ENCODE results near the gene DIPK1A.

The DIPK1A gene

GRCh38 chr1:92995441-92996430 is 34.5 kb upstream of the DIPK1A start:
- Histone ChIP-seq H3K36me3 (ENCODE audit: control insufficient read depth, insufficient read depth, low read length) (no peaks in the 10 kb centered on the region), H3K9ac (ENCODE audit: low read depth, low read length) (no peak overlapping the region), H3K27me3 (ENCODE audit: control insufficient read depth, insufficient read depth, low read length) (no peaks in the 10 kb centered on the region), H3K27ac (ENCODE audit: low read depth, low read length) (no peak overlapping the region), H3K4me1 (ENCODE audit: control insufficient read depth, insufficient read depth, low read length) (peaks cover 11% of the 10 kb centered on the region), H3K4me3 (ENCODE audit: low read depth, low read length) (no peak overlapping the region), H3K9me3 (ENCODE audit: control insufficient read depth, insufficient read depth, low read length) (no peaks in the 10 kb centered on the region)

- no peaks in the 10 kb centered on the region for H3K36me3 ChIP-seq (ENCODE audit: control insufficient read depth, insufficient read depth, low read length)
- H3K4me3 ChIP-seq (ENCODE audit: low read depth, low read length) = no peak overlapping the region
- H3K4me1 ChIP-seq (ENCODE audit: control insufficient read depth, insufficient read depth, low read length) = no peaks in the 10 kb centered on the region
- no peaks in the 10 kb centered on the region for H3K27me3 ChIP-seq (ENCODE audit: control insufficient read depth, insufficient read depth, low read length)
- H3K9me3 ChIP-seq (ENCODE audit: control insufficient read depth, insufficient read depth, low read length) = no peaks in the 10 kb centered on the region
- H3K9ac ChIP-seq (ENCODE audit: low read depth, low read length) = no peak overlapping the region
- no peak overlapping the region for H3K27ac ChIP-seq (ENCODE audit: low read depth, low read length)
These were observed 32.9 kb upstream of the DIPK1A start for GRCh38 chr1:92994105-92994712.

GRCh38 chr1:92993581-92993980 is 32.3 kb upstream of the DIPK1A start:
- Histone ChIP-seq H3K4me3 (ENCODE audit: low read depth, low read length) (no peak overlapping the region), H3K9ac (ENCODE audit: low read depth, low read length) (no peak overlapping the region), H3K9me3 (ENCODE audit: control insufficient read depth, insufficient read depth, low read length) (no peaks in the 10 kb centered on the region), H3K4me1 (ENCODE audit: control insufficient read depth, insufficient read depth, low read length) (no peaks in the 10 kb centered on the region), H3K27ac (ENCODE audit: low read depth, low read length) (no peak overlapping the region), H3K36me3 (ENCODE audit: control insufficient read depth, insufficient read depth, low read length) (no peaks in the 10 kb centered on the region), H3K27me3 (ENCODE audit: control insufficient read depth, insufficient read depth, low read length) (no peaks in the 10 kb centered on the region)

DNA sequence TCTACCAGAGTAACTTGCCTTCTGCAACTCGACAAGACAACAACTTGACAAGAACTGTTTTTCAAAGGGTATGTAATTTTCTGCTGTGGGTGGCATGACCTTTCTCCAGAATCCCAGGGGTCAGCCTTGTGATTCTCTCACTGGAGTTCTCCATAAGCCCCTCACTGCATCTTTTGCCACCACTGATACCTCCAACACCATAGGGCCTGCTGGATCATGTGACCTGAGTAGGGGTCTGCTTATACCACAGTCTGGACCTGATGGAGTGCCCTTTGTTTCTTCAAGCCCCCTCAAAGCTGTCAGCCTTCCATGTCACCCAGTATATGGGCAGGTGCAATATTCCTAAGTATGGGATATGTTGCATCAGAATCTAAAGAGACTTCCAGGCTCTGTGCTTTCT is 31.6 kb upstream of the DIPK1A start:
- no peaks in the 10 kb centered on the region for H3K27me3 ChIP-seq (ENCODE audit: control insufficient read depth, insufficient read depth, low read length)
- no peak overlapping the region for H3K27ac ChIP-seq (ENCODE audit: low read depth, low read length)
- no peak overlapping the region for H3K4me3 ChIP-seq (ENCODE audit: low read depth, low read length)
- H3K9me3 ChIP-seq (ENCODE audit: control insufficient read depth, insufficient read depth, low read length) = no peaks in the 10 kb centered on the region
- no peak overlapping the region for H3K9ac ChIP-seq (ENCODE audit: low read depth, low read length)
- H3K4me1 ChIP-seq (ENCODE audit: control insufficient read depth, insufficient read depth, low read length) = no peaks in the 10 kb centered on the region
- H3K36me3 ChIP-seq (ENCODE audit: control insufficient read depth, insufficient read depth, low read length) = no peaks in the 10 kb centered on the region

- H3K9me3 ChIP-seq (ENCODE audit: control insufficient read depth, insufficient read depth, low read length) = no peaks in the 10 kb centered on the region
- H3K4me3 ChIP-seq (ENCODE audit: low read depth, low read length) = no peak overlapping the region
- no peaks in the 10 kb centered on the region for H3K36me3 ChIP-seq (ENCODE audit: control insufficient read depth, insufficient read depth, low read length)
- no peak overlapping the region for H3K27ac ChIP-seq (ENCODE audit: low read depth, low read length)
- no peak overlapping the region for H3K9ac ChIP-seq (ENCODE audit: low read depth, low read length)
- H3K27me3 ChIP-seq (ENCODE audit: control insufficient read depth, insufficient read depth, low read length) = no peaks in the 10 kb centered on the region
- H3K4me1 ChIP-seq (ENCODE audit: control insufficient read depth, insufficient read depth, low read length) = no peaks in the 10 kb centered on the region
These were observed 30.8 kb upstream of the DIPK1A start for GRCh38 chr1:92992054-92992453.

DNA sequence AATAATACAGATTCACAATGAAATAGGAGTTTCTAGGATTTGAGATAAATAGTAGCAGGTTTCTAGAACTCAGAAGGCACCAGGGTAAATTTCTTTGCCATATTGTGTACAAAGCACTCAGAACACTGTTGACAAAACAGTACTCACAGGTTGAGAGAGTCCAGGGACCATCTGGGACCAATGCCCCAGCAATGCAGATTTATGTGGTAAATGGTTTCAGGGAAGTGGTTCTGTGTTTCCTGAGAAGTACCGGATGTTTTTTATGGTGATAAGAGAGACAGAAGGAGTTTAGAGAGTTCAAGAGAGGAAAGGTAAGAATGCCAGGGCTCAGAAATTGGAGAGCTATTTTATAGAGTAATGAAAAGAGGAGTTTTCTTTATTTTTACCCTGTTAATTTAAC is 29.6 kb upstream of the DIPK1A start:
- Histone ChIP-seq H3K9ac (ENCODE audit: low read depth, low read length) (no peak overlapping the region), H3K27ac (ENCODE audit: low read depth, low read length) (no peak overlapping the region)

DNA sequence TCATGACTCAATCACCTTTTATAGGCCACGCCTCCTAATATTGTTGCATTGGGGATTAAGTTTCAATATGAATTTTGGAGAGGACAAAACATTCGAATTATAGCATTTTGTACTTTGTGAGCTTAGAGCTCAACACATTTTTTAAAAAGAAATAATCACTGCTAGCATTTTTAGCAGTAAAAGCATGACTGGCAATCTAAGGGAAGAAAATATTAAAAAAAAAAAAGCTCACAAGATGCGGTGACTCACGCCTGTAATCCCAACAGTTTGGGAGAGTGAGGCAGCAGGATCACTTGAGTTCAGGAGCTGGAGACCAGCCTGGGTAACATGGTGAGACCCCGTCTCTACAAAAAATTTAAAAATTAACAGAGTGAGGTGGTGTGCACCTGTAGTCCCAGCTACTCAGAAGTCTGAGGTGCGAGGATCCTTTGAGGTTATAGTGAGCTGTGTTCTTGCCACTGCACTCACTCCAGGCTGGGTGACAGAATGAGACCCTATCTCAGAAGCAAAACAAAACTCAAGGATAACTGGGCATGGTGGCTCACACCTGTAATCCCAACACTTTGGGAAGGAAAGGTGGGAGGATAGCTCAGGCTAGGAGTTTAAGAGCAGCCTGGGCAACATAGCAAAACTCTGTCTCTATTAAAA is 28.8 kb upstream of the DIPK1A start:
- H3K27me3 ChIP-seq (ENCODE audit: control insufficient read depth, insufficient read depth, low read length) = no peaks in the 10 kb centered on the region
- H3K27ac ChIP-seq (ENCODE audit: low read depth, low read length) = no peak overlapping the region
- H3K4me1 ChIP-seq (ENCODE audit: control insufficient read depth, insufficient read depth, low read length) = no peaks in the 10 kb centered on the region
- H3K9ac ChIP-seq (ENCODE audit: low read depth, low read length) = no peak overlapping the region
- H3K36me3 ChIP-seq (ENCODE audit: control insufficient read depth, insufficient read depth, low read length) = no peaks in the 10 kb centered on the region
- H3K4me3 ChIP-seq (ENCODE audit: low read depth, low read length) = no peak overlapping the region
- H3K9me3 ChIP-seq (ENCODE audit: control insufficient read depth, insufficient read depth, low read length) = no peaks in the 10 kb centered on the region

More for the DNA sequence above, 29.6 kb upstream of the DIPK1A start:
- H3K36me3 ChIP-seq (ENCODE audit: control insufficient read depth, insufficient read depth, low read length) = no peaks in the 10 kb centered on the region
- no peak overlapping the region for H3K4me3 ChIP-seq (ENCODE audit: low read depth, low read length)
- no peaks in the 10 kb centered on the region for H3K27me3 ChIP-seq (ENCODE audit: control insufficient read depth, insufficient read depth, low read length)
- no peaks in the 10 kb centered on the region for H3K9me3 ChIP-seq (ENCODE audit: control insufficient read depth, insufficient read depth, low read length)
- no peaks in the 10 kb centered on the region for H3K4me1 ChIP-seq (ENCODE audit: control insufficient read depth, insufficient read depth, low read length)

DNA sequence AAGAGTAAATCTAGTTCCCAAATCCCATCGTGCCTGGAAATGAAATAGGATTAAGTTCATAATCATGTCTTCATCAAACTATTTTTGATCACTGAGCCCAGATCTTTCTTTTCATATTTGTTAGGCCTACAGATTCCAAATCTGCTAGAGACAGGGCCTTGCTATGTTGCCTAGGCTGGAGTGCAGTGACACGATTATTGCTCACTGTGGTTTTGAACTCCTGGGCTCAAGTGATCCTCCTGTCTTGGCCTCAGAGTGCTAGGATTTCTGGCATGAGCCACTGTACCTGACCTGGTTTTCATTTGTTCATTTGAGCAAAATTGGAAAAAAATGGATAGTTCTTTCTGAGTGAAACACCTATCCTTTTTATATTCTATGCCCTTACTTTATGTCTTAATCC is 28.0 kb upstream of the DIPK1A start:
- H3K27ac ChIP-seq (ENCODE audit: low read depth, low read length) = no peak overlapping the region
- no peaks in the 10 kb centered on the region for H3K4me1 ChIP-seq (ENCODE audit: control insufficient read depth, insufficient read depth, low read length)
- no peaks in the 10 kb centered on the region for H3K9me3 ChIP-seq (ENCODE audit: control insufficient read depth, insufficient read depth, low read length)
- no peaks in the 10 kb centered on the region for H3K36me3 ChIP-seq (ENCODE audit: control insufficient read depth, insufficient read depth, low read length)
- H3K27me3 ChIP-seq (ENCODE audit: control insufficient read depth, insufficient read depth, low read length) = no peaks in the 10 kb centered on the region
- no peak overlapping the region for H3K9ac ChIP-seq (ENCODE audit: low read depth, low read length)
- no peak overlapping the region for H3K4me3 ChIP-seq (ENCODE audit: low read depth, low read length)

DNA sequence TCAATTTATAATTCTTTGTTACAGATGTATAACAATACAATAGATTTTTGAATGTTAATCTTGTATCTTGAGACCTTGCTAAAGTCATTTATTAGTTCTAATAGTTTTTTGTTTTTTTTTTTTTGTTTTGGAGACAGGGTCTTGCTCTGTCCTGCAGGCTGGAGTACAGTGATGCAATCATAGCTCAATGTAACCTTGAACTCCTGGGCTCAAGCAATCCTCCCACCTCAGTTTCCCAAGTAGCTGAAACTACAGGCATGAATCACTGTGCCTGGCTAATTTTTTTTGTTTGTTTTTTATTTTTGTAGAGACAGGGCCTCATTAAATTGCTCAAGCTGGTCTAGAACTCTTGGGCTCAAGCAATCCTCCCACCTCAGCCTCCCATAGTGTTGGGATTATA is 26.2 kb upstream of the DIPK1A start:
- no peak overlapping the region for H3K9ac ChIP-seq (ENCODE audit: low read depth, low read length)
- H3K9me3 ChIP-seq (ENCODE audit: control insufficient read depth, insufficient read depth, low read length) = no peaks in the 10 kb centered on the region
- no peak overlapping the region for H3K4me3 ChIP-seq (ENCODE audit: low read depth, low read length)
- no peaks in the 10 kb centered on the region for H3K36me3 ChIP-seq (ENCODE audit: control insufficient read depth, insufficient read depth, low read length)
- no peaks in the 10 kb centered on the region for H3K27me3 ChIP-seq (ENCODE audit: control insufficient read depth, insufficient read depth, low read length)
- no peaks in the 10 kb centered on the region for H3K4me1 ChIP-seq (ENCODE audit: control insufficient read depth, insufficient read depth, low read length)
- no peak overlapping the region for H3K27ac ChIP-seq (ENCODE audit: low read depth, low read length)

GRCh38 chr1:92985101-92985500 is 23.8 kb upstream of the DIPK1A start:
- H3K36me3 ChIP-seq (ENCODE audit: control insufficient read depth, insufficient read depth, low read length) = no peaks in the 10 kb centered on the region
- H3K9me3 ChIP-seq (ENCODE audit: control insufficient read depth, insufficient read depth, low read length) = no peaks in the 10 kb centered on the region
- no peak overlapping the region for H3K9ac ChIP-seq (ENCODE audit: low read depth, low read length)
- H3K4me3 ChIP-seq (ENCODE audit: low read depth, low read length) = no peak overlapping the region
- no peaks in the 10 kb centered on the region for H3K27me3 ChIP-seq (ENCODE audit: control insufficient read depth, insufficient read depth, low read length)
- no peak overlapping the region for H3K27ac ChIP-seq (ENCODE audit: low read depth, low read length)
- H3K4me1 ChIP-seq (ENCODE audit: control insufficient read depth, insufficient read depth, low read length) = no peaks in the 10 kb centered on the region

Measured in HUES48 (cell line).